Peyer's patch (tissue), 4 donors: ENCODE results near the gene CEMIP.

Source experiments
- CTCF ChIP-seq, 6 experiments: fragments of 450-650 bp in 4 of 6; fragments of 200-600 bp in 2 of 6; sonication (generic) in 1 of 6; IDR thresholded peaks; one replicate each; pipeline ENCODE4 v1.5.1; 2017 to 2019; ENCODE audit warnings: antibody characterized with exemption in 6 of 6, mild to moderate bottlenecking in 3 of 6, moderate library complexity in 1 of 6
- POLR2A ChIP-seq, 2 donors: fragments of 450-650 bp; IDR thresholded peaks; one replicate each; pipeline ENCODE4 v1.5.1; 2017; ENCODE audit warnings: antibody characterized with exemption in 2 of 2, mild to moderate bottlenecking in 2 of 2, moderate library complexity in 2 of 2

DNA sequence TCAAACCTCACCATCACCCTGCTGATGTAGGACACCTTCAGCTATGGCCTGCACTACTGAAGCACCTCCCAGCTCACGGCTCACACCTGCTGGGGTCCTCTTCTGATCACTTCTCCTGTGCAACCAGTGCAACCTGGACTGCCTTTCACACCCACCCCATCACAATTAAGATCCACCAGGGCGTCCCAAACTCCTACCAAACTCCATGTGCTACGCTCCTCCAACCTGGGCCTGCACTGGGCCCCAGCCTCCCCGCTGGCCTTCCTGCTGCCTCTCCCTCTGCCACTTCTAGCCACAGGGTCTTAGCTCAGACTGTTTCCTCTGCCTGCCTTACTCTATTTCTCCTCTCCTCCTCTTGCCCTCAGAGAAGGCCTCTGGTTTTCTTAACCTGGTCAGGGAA, 197.7 kb downstream of the CEMIP start:
- no peak for TF ChIP-seq CTCF (IDR thresholded peaks at IDR 0.05)
- no peak for TF ChIP-seq POLR2A (IDR thresholded peaks at IDR 0.05)
